ENCODE data around the gene PXDN.

DNA sequence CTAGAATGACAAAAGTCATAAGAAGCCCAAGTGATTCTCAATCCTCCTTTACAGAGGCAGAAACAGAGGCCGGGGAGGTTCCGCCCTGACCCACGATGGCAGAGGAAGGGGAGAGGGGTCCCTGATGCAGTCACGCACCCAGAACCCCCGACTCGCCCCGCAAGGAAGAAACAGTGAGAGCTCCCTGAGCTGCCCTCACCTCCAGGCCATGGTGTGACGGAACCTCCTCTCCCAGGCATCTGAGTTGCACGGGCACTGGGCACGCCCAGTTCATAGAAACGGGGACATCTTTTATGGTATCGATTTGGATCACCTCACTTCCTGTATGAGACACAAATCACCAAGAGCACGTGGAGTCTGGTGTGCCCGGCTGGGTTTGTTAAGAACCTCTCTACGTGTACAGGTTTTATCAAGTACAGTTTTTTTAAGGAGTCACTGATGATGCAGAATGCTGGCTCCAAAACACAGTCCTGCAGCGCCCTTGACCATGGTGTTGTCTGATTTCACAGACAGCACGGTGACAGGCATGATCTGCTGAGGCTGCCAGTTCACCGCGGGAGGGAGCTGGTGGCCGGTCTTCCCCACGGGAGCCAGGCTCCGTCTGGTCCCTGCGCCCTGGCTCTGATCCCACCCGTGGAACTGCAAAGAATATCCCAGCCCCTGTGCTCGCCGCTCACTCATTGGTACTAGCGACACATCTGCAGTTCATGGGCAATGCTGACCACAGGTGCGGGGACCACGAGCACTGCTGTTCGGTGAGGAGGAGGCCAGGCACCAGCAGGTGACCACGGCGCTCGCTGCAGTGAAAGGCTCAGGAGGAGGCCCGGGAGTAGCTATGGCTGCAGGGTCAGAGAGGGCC is 35.6 kb downstream of the PXDN start:
- TF ChIP-seq, protein P1, sequence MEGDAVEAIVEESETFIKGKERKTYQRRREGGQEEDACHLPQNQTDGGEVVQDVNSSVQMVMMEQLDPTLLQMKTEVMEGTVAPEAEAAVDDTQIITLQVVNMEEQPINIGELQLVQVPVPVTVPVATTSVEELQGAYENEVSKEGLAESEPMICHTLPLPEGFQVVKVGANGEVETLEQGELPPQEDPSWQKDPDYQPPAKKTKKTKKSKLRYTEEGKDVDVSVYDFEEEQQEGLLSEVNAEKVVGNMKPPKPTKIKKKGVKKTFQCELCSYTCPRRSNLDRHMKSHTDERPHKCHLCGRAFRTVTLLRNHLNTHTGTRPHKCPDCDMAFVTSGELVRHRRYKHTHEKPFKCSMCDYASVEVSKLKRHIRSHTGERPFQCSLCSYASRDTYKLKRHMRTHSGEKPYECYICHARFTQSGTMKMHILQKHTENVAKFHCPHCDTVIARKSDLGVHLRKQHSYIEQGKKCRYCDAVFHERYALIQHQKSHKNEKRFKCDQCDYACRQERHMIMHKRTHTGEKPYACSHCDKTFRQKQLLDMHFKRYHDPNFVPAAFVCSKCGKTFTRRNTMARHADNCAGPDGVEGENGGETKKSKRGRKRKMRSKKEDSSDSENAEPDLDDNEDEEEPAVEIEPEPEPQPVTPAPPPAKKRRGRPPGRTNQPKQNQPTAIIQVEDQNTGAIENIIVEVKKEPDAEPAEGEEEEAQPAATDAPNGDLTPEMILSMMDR (IDR thresholded peaks at IDR 0.05; ENCODE audit: low read depth, low read length): no peak
- no peak for TF ChIP-seq MAX (IDR thresholded peaks at IDR 0.05; ENCODE audit: low read depth, low read length)
- TF ChIP-seq POLR2A (IDR thresholded peaks at IDR 0.05; ENCODE audit: extremely low read depth, insufficient read length): no peak
- no peak for TF ChIP-seq MYC (IDR thresholded peaks at IDR 0.05; ENCODE audit: low read depth, low read length)
